ENCODE data around the gene INTS4.
"Not testable (repeated sequence)": the region's sequence is repeated elsewhere in the genome, so short reads cannot be mapped to it uniquely, and the experiment has no call there.

The INTS4 gene

GRCh38 chr11:78022397-78023396 is 28.2 kb upstream of the INTS4 start, which contains the start of gene KCTD14:
Gene KCTD14, minus strand, starts transcription at chr11:78023276. Its CDS starts 27 bp downstream, at chr11:78023249.
- DNase-seq (ENCODE audit: low spot score), result no peak

DNA sequence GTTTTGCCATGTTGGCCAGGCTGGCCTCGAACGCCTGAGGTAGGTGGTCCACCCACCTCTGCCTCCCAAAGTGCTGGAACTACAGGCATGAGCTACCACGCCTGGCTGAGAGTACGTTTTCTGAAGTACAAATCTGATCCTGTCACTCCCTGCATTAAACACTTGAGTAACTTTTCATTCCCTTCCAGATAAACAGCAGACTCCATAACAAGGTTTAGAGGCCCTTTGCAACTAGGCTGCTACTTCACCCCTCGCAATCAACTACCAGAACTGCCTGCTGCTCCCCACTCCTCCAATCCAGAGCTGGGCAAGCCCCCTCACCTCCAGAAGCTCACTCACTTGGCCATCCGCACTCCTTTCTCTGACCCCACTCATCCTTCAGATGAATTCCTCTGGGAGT is 27.1 kb upstream of the INTS4 start:
- no peak for DNase-seq (ENCODE audit: low spot score)

DNA sequence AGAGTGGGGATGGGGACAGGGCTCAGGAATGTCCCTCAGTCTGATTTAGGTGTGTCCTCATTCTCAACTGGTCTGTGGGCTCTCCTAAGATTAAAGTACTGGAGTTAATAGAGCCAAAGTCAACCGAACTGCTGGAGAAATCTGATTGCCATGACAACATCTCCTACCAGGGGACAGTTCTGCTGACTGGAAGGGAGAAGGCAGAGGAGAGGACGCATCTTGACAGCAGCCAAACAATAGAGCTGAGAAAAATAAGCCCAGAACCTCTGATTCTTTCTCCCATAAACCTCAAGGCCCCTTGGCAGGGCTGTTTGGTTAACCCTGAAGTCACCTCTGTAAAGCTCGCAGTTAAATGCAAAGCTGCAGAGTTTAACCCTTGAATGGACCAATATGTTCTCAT is 25.8 kb upstream of the INTS4 start:
- no peak for DNase-seq (ENCODE audit: low spot score)

DNA sequence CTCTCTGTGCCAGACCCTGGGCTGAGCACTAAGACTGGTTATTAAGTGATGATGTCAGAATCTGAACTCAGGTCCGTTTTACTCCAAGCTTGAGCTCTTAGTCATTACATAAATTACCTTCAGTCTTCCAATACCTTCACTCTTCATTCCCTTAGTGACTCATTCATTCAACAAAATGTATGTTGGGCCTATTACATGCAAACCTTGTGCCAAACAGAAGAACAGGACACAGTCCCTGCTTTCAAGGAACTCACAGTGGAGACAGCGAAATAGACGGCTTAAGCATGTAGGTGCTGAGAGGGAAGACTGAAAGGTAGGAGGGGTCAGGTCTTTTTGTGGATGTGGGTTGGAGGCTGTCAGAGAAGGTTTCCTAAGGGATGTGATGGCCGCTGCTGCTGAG is 25.3 kb upstream of the INTS4 start:
- DNase-seq (ENCODE audit: low spot score), result no peak

- no peak for DNase-seq (ENCODE audit: low spot score)
Observed at GRCh38 chr11:78015878-78016277, 21.4 kb upstream of the INTS4 start.

DNA sequence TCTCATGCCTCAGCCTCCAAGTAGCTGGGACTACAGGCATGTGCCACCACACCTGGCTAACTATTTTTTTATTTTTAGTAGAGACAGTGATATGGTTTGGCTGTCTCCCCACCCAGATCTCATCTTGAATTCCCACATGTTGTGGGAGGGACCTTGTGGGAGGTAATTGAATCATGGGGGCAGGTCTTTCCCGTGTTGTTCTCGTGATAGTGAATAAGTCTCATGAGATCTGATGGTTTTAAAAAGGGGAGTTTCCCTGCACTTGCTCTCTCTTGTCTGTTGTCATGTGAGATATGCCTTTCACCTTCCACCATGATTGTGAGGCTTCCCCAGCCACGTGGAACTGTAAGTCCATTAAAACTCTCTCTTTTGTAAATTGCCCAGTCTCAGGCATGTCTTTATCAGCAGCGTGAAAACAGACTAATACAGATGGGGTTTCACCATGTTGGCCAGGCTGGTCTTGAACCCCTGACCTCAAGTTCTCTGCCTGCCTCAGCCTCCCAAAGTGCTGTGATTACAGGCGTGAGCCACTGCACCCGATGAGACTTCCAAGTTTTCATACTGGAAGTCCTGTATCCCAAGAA is 20.6 kb upstream of the INTS4 start:
- not testable (repeated sequence) for DNase-seq (ENCODE audit: low spot score)

- no peak for DNase-seq (ENCODE audit: low spot score)
Observed at GRCh38 chr11:78011301-78011700, 16.8 kb upstream of the INTS4 start.

- no peak for DNase-seq (ENCODE audit: low spot score)
Observed at GRCh38 chr11:78010755-78011154, 16.3 kb upstream of the INTS4 start.

GRCh38 chr11:78010304-78010703 is 15.8 kb upstream of the INTS4 start:
- no peak for DNase-seq (ENCODE audit: low spot score)

DNA sequence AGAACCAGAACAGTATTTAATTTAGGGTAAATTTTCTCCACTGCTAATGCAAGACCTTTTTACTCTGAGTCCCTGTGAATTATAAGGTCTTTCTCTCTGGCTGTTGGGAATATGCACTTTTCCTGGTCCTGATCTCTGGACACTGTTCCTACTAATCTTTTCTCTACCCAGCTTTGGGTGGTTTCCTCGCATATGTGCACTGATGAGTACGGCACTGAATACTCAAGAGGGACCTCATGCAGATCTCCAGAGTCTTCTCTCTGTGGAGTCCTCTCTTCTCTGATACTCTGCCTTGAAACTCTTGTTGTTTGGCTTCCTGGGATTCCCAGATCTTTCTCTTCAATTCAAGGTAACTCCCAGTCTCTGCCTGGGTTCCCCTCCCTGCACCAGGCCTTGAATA is 14.6 kb upstream of the INTS4 start:
- DNase-seq (ENCODE audit: low spot score), result no peak

DNA sequence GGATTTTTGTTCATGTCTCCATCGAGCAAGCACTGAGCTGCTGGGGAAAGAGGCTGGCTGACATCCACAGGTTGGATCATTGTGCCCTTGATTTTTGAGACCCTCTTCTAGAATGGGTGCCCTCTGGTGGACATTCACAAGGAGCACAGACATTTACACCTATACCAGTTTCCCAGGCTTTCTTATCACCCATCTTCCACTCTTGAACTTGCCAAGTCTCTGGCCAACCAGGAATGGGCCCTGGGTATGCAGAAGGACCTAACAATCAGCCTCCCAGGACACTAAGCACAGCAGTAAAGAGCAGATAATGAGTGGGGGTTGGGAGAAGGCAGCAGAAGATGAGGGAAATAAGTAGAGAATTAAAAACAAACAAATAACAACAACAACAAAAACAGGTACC is 5.7 kb upstream of the INTS4 start:
- peak; percentile 59 for DNase-seq (ENCODE audit: low spot score)

GRCh38 chr11:77999446-78000030 is 5.1 kb upstream of the INTS4 start:
- no peak for DNase-seq (ENCODE audit: low spot score)

DNA sequence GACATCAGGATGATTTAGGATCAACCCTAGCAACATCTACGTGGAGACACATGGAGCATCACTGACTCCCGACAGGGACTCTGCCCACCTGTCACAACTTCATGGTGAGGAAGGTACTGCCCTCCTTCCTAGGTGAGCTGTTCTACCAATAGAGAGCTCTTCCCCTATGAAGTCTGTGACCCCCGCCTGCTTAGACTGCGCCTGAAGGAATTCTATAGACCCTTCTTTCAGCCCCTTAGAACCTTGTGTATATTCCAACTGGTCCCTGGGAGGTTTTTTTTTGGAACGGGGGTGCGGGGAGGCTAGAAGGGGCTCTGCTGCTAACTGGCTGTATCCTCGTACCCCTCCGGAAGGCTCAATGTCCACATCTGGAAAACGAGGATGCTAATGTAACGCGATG is 566 bp downstream of the INTS4 start:
- no peak for DNase-seq (ENCODE audit: low spot score)

DNA sequence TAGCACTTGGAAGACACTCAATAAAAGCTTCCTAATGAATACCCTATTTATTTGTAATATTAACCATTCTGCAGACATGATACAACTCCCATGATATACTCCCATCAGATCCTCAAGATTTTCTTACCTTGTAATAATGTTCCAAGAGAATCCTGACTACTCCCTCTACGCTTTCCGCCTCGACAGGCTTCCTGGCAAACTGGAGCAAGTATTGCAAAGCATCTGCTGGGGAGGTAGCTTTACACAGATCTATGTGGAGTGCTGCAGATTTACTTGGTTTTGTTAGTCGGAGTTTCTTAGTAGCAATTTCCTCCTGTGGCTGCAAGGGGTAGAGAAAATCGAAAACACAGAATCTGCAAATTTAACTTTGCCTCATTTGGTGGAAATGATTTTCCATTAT is 3.5 kb downstream of the INTS4 start:
- DNase-seq (ENCODE audit: low spot score), result no peak

- not testable (repeated sequence) for DNase-seq (ENCODE audit: low spot score)
Observed at GRCh38 chr11:77986456-77986855, 8.0 kb downstream of the INTS4 start.

DNA sequence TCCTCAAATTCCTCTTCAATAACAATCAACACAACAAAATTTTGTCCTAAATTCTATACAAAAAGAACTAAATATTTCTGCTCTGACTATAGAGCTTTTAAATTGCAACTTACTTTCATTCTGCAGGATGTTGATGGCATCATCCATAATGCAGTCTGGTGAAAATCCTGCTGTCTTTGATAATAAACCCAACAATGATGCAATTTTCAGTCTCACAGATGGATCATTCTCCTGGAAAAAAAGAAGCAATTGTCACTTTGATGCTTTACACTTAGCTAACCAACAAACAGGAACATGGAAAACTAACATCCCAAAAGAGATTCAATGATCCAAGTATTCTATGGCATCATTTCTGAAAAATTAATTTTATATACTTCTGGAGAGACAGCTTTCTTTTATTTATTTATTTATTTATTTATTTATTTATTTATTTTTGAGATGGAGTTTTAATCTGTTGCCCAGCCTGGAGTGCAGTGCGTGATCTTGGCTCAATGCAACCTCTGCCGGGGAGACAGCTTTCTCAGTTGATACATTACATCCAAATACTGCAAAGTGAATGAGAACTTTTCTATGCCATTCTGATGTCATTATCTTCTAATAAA is 13.0 kb downstream of the INTS4 start:
- no peak for DNase-seq (ENCODE audit: low spot score)

- DNase-seq (ENCODE audit: low spot score), result no peak
Observed at GRCh38 chr11:77968337-77968736, 26.1 kb downstream of the INTS4 start.

DNA sequence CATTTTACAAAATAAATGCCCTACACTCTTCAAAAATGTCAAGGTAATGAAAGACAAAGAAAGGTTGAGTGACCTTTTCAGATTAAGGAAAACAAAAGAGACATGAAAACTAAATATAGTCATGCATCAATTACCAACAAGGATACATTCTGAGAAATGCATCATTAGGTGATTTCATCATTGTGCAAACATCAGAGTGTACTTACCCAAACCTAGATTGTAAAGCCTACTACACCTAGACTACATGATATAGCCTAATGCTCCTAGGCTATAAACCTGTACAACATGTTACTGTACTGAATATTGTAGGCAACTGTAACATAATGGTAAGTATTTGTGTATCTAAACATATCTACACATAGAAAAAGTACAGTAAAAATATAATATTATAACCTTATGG is 26.7 kb downstream of the INTS4 start:
- DNase-seq (ENCODE audit: low spot score), result no peak

DNA sequence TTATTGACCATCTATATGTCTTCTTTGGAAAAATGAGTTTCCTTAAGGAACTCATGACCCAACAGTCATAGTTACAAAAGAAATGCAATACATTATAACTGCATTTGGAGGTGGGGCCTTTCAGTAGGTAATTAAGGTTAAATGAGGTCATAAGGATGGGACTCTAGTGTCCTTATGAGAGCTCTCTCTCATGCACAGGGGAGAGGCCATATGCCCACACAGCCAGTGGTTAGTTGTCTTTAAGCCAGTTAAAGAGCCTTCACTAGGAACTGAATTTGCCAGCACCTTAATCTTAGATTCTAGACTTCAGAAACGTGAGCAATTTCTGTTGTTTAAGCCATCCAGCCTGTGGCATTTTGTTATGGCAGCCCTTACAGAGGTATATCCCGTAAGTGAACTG is 27.3 kb downstream of the INTS4 start:
- no peak for DNase-seq (ENCODE audit: low spot score)

DNA sequence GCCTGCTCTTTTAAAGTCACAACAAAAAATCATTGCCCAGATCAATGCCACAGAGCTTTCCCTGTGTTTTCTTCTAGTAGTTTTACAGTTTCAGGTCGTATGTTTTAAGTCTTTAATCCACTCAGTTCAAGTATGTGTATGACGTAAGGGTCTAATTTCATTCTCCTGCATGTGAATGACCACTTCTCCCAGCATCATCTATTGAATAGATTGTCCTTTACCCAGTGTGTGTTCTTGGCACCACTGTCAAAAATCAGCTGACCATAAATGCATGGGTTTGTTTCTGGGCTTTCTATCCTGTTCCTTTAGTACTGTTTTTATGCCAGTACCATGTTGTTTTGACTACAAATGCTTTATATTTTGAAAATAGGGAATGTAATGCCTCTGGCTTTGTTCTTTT is 28.1 kb downstream of the INTS4 start:
- DNase-seq (ENCODE audit: low spot score), result no peak

- no peak for DNase-seq (ENCODE audit: low spot score)
Observed at GRCh38 chr11:77959434-77959833, 35.0 kb downstream of the INTS4 start.

DNA sequence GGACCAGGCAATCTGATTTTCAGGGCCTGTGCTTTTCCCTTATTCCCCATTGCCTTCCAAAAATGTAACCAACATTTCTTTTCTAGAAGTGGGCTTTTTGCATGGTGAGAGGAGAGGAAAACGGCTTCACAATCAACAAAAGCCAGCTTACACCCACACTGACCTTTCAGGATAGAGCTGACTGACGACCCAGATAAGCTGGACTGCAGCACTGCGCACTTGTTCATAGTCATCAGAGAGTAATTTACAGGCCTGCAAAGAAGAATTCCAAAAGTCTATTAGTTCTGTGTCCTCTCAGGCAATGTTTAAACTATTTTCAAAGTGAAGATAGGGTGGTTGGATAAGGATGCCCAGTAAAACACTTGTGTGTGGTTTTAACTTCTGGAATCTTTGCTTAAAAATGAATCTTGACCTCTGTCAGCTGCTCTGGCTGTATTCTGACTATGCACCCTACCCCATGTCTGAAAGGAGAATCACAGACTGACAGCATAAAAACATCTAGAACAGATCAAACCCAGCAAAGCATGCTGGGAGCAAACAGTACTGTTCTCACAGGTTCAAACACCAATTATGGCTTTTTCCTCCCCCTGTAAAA is 35.8 kb downstream of the INTS4 start:
- not testable (repeated sequence) for DNase-seq (ENCODE audit: low spot score)
